Type B pancreatic cell (in vitro differentiated cells): ENCODE data around the gene SLC7A10. TPM values are rescaled to one million over a fixed set of nuclear protein-coding genes. Genes with fewer than 3 reads are reported as not detected.

ENCODE experiments used
- DNase-seq: peaks from one replicate; pipeline ENCODE4 v3.0.0; 2021; ENCODE audit warnings: mixed read lengths; ENCODE audit not compliant: unreplicated experiment; ENCODE audit errors: extremely low spot score
- H3K27ac Mint-ChIP-seq: 2 replicates; pipeline ENCODE4 v1.8.0; 2021; ENCODE audit warnings: mild to moderate bottlenecking, mixed read lengths
- H3K27me3 Mint-ChIP-seq: 2 replicates; pipeline ENCODE4 v1.8.0; 2021; ENCODE audit warnings: mixed read lengths
- H3K36me3 Mint-ChIP-seq: 2 replicates; pipeline ENCODE4 v1.8.0; 2021; ENCODE audit warnings: mixed read lengths
- H3K4me1 Mint-ChIP-seq: one replicate; pipeline ENCODE4 v1.8.0; 2021; ENCODE audit warnings: mixed read lengths; ENCODE audit not compliant: unreplicated experiment
- H3K4me3 Mint-ChIP-seq: 2 replicates; pipeline ENCODE4 v1.8.0; 2021; ENCODE audit warnings: mild to moderate bottlenecking, mixed read lengths
- H3K9me3 Mint-ChIP-seq: 2 replicates; pipeline ENCODE4 v1.8.0; 2021; ENCODE audit warnings: mixed read lengths
- CTCF ChIP-seq: fragments of 200-600 bp; sonication (generic); conservative IDR thresholded peaks from 2 replicates; pipeline ENCODE4 v1.5.0; 2021; ENCODE audit warnings: antibody characterized with exemption, mild to moderate bottlenecking
- total RNA-seq: library from RNA; stranded (reverse); gene quantifications from 2 replicates; pipeline ENCODE4 v1.2.1, GENCODE V29; 2021; ENCODE audit warnings: low replicate concordance

Gene SLC7A10
- total RNA-seq, 1 donor from 2014 or later = 0.68 TPM

DNA sequence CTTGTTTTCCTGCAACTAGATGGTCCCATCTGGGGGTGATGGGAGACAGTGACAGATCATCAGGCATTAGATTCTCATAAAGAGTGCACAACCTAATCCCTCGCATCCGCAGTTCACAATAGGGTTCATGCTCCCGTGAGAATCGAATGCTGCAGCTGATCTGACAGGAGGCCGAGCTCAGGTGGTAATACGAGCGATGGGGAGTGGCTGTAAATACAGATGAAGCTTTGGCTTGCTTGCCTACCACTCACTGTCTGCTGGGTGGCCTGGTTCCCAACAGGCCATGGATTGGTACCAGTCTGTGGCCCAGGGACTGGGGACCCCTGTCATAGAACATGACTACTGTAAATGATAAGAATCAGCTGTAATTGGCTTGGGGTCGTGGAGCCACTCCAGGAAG lies 65.8 kb downstream of the SLC7A10 start:
- Mint-ChIP-seq H3K4me1 (no peaks in the 10 kb centered on the region), H3K36me3 (no peaks in the 10 kb centered on the region), H3K4me3 (no peak overlapping the region), H3K27ac (no peak overlapping the region), H3K9me3 (no peaks in the 10 kb centered on the region), H3K27me3 (no peaks in the 10 kb centered on the region)
- no peak for DNase-seq
- TF ChIP-seq CTCF = no peak

DNA sequence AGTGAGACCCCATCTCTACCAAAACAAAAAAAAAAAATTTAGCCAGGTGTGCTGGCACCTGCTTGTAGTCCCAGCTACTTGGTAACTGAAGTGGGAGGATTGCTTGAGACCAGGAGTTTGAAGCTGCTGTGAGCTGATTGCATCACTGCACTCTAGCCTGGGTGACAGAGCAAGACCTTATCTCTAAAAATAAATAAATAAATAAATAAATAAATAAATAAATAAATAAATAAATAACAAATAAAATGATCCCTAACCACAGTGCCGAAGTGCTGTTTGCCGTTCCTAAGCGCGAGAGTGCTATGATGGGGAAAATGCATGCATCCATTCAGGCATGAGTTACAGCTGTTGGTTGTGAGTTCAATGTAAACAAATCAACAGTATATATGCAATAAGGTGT lies 66.5 kb downstream of the SLC7A10 start:
- Mint-ChIP-seq H3K27ac (no peak overlapping the region), H3K4me3 (no peak overlapping the region), H3K4me1 (no peaks in the 10 kb centered on the region), H3K9me3 (no peaks in the 10 kb centered on the region), H3K36me3 (no peaks in the 10 kb centered on the region), H3K27me3 (no peaks in the 10 kb centered on the region)
- no peak for TF ChIP-seq CTCF
- no peak for DNase-seq

Other genes starting within 250 kb of the SLC7A10 start
- gene RHPN2, start 161.0 kb downstream of the SLC7A10 start, total RNA-seq = 31.6 and 81.6 TPM in 2 replicates
- 12.2 and 12.6 TPM in 2 replicates for gene GPATCH1, start 144.7 kb downstream of the SLC7A10 start, total RNA-seq
- gene WDR88, start 93.7 kb downstream of the SLC7A10 start, total RNA-seq = 0.45 TPM in 1 of 2 replicates, not detected in the other
- gene LRP3, start 31.5 kb downstream of the SLC7A10 start, total RNA-seq = 24.2 and 49.6 TPM in 2 replicates
- gene CEBPA, start 76.7 kb upstream of the SLC7A10 start, total RNA-seq = 24.4 and 50.4 TPM in 2 replicates
- 28.7 and 30.1 TPM in 2 replicates for gene CEBPG, start 147.9 kb upstream of the SLC7A10 start, total RNA-seq